Eye (tissue), 1 donor: Measurements from ENCODE around the gene UBR4.
"Not testable (repeated sequence)": the region's sequence is repeated elsewhere in the genome, so short reads cannot be mapped to it uniquely, and the experiment has no call there.

Experiments
- DNase-seq: peaks from one replicate; pipeline ENCODE4 v3.0.0-alpha.2; 2015

The UBR4 gene

GRCh38 chr1:19209990-19210771 lies at the start of gene UBR4:
TSS of gene UBR4 (minus strand) at chr1:19210266. CDS start at chr1:19210248, 18 bp downstream.
- peak; percentile 98 for DNase-seq

- DNase-seq = no peak
Observed at GRCh38 chr1:19258353-19258752, 48.3 kb upstream of the UBR4 start.

GRCh38 chr1:19257178-19257914 lies 47.3 kb upstream of the UBR4 start:
- no peak for DNase-seq

GRCh38 chr1:19256301-19256700 lies 46.2 kb upstream of the UBR4 start:
- not testable (repeated sequence) for DNase-seq

- no peak for DNase-seq
Observed at GRCh38 chr1:19255288-19255687, 45.2 kb upstream of the UBR4 start.

GRCh38 chr1:19254416-19254815 lies 44.4 kb upstream of the UBR4 start:
- DNase-seq = no peak

GRCh38 chr1:19251305-19252196 lies 41.5 kb upstream of the UBR4 start, which contains the start of the genes EMC1 and MRTO4:
TSS of gene EMC1 (minus strand) at chr1:19251524. CDS start at chr1:19251509, 15 bp downstream.
TSS of gene MRTO4 (plus strand) at chr1:19251805. CDS start at chr1:19251836, 31 bp downstream.
- DNase-seq = peak; percentile 96

- no peak for DNase-seq
Observed at GRCh38 chr1:19250629-19251304, 40.7 kb upstream of the UBR4 start.

GRCh38 chr1:19240673-19241538 lies 30.8 kb upstream of the UBR4 start:
- DNase-seq = peak; percentile 70

GRCh38 chr1:19239876-19240275 lies 29.8 kb upstream of the UBR4 start:
- DNase-seq = no peak

- no peak for DNase-seq
Observed at GRCh38 chr1:19234224-19234623, 24.2 kb upstream of the UBR4 start.

- DNase-seq = no peak
Observed at GRCh38 chr1:19232524-19232846, 22.4 kb upstream of the UBR4 start.

GRCh38 chr1:19231736-19232523 lies 21.9 kb upstream of the UBR4 start:
- DNase-seq = not testable (repeated sequence)

GRCh38 chr1:19229828-19230325 lies 19.8 kb upstream of the UBR4 start:
- DNase-seq = no peak

GRCh38 chr1:19229229-19229628 lies 19.2 kb upstream of the UBR4 start:
- peak; percentile 30 for DNase-seq

- no peak for DNase-seq
Observed at GRCh38 chr1:19222979-19223824, 13.1 kb upstream of the UBR4 start.

- DNase-seq = no peak
Observed at GRCh38 chr1:19222573-19222972, 12.5 kb upstream of the UBR4 start.

GRCh38 chr1:19220991-19221390 lies 10.9 kb upstream of the UBR4 start:
- no peak for DNase-seq

- DNase-seq = no peak
Observed at GRCh38 chr1:19220080-19220846, 10.2 kb upstream of the UBR4 start.
